Loucy (cell line): ENCODE results near the gene MGMT.

ENCODE experiments used
- H2AFZ ChIP-seq: fragments of 200-600 bp; sonication (generic); 2 replicates; pipeline ENCODE4 v1.6.0; 2016; ENCODE audit warnings: antibody characterized with exemption, mild to moderate bottlenecking, low read length, moderate library complexity
- H3F3A ChIP-seq: fragments of 200-600 bp; 2 replicates; pipeline ENCODE4 v1.6.0; 2016; ENCODE audit warnings: antibody characterized with exemption, low read depth, mild to moderate bottlenecking
- H3K27me3 ChIP-seq: fragments of 200-600 bp; sonication (generic); 2 replicates; pipeline ENCODE4 v1.6.1; 2014; ENCODE audit warnings: low read length, mild to moderate bottlenecking; ENCODE audit not compliant: insufficient read depth, poor library complexity, severe bottlenecking
- H3K36me3 ChIP-seq: fragments of 200-600 bp; sonication (generic); 2 replicates; pipeline ENCODE4 v1.6.1; 2016; ENCODE audit warnings: low read length; ENCODE audit not compliant: insufficient read depth
- H3K4me1 ChIP-seq: fragments of 200-600 bp; sonication (generic); 2 replicates; pipeline ENCODE4 v1.5.1; 2014; ENCODE audit warnings: low read length, mild to moderate bottlenecking; ENCODE audit not compliant: insufficient read depth, poor library complexity, severe bottlenecking
- H3K4me2 ChIP-seq: fragments of 200-600 bp; sonication (generic); 2 replicates; pipeline ENCODE4 v1.6.0; 2014; ENCODE audit warnings: antibody characterized with exemption, low read length, low read depth, mild to moderate bottlenecking; ENCODE audit not compliant: poor library complexity, severe bottlenecking
- H3K4me3 ChIP-seq: fragments of 200-600 bp; sonication (generic); 2 replicates; pipeline ENCODE4 v1.5.1; 2014; ENCODE audit warnings: low read length, mild to moderate bottlenecking, mixed read lengths; ENCODE audit not compliant: poor library complexity, severe bottlenecking
- H3K79me2 ChIP-seq: fragments of 200-600 bp; sonication (generic); 2 replicates; pipeline ENCODE4 v1.6.1; 2014; ENCODE audit warnings: low read length; ENCODE audit not compliant: insufficient read depth
- H3K9ac ChIP-seq: fragments of 200-600 bp; sonication (generic); 2 replicates; pipeline ENCODE4 v1.6.0; 2014; ENCODE audit warnings: mild to moderate bottlenecking, low read depth, low read length, moderate library complexity; ENCODE audit not compliant: poor library complexity, severe bottlenecking
- H3K9me2 ChIP-seq: fragments of 200-600 bp; sonication (generic); replicated peaks from 2 replicates; pipeline ENCODE4 v1.6.1; 2016; ENCODE audit warnings: low read depth, low read length, mixed read lengths
- H3K9me3 ChIP-seq: fragments of 200-600 bp; sonication (generic); 2 replicates; pipeline ENCODE4 v1.6.1; 2014; ENCODE audit warnings: mild to moderate bottlenecking, antibody characterized with exemption, low read length, low read depth; ENCODE audit not compliant: insufficient read depth
- H4K20me1 ChIP-seq: fragments of 200-600 bp; sonication (generic); 2 replicates; pipeline ENCODE4 v1.6.0; 2014; ENCODE audit warnings: antibody characterized with exemption, low read length, mild to moderate bottlenecking; ENCODE audit not compliant: insufficient read depth, poor library complexity, severe bottlenecking
- EZH2phosphoT487 ChIP-seq: fragments of 200-600 bp; IDR thresholded peaks from 2 replicates; pipeline ENCODE4 v1.6.1; 2018; ENCODE audit warnings: antibody characterized with exemption, mild to moderate bottlenecking, moderate library complexity, borderline replicate concordance
- TF ChIP-seq, protein P1 (sequence below): fragments of 200-600 bp; sonication (generic); conservative IDR thresholded peaks from 2 replicates; pipeline ENCODE4 v1.5.1; 2014; ENCODE audit warnings: mild to moderate bottlenecking, antibody characterized with exemption, low read length

Gene MGMT

DNA sequence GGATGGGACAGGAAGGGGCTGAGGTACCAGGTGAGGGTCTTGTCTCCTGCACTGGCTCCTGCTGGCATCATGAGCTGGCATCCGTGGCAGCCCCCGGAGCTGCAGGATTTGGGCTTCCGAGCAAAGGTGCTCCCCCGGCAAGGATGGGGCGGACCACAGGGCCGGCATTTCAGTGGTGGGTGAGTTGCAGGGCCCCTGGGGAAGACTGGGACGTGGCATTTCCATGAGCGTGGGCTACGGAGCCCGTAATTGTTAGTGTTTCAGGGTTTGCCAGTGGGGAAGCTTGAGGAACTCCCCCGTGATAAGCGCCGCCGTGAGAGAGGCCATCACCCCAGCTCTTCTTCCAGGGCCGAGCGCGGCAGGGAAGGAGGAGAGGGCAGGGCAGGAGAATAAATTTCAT is 235.6 kb downstream of the MGMT start:
- H2AFZ ChIP-seq = no peak overlapping the region
- no peak overlapping the region for H3K4me3 ChIP-seq
- H3K4me1 ChIP-seq = peaks cover 14% of the 10 kb centered on the region
- H3K9ac ChIP-seq = no peak overlapping the region
- no peaks in the 10 kb centered on the region for H3K27me3 ChIP-seq
- H4K20me1 ChIP-seq = no peaks in the 10 kb centered on the region
- H3K9me3 ChIP-seq = no peaks in the 10 kb centered on the region
- H3K4me2 ChIP-seq = no peak overlapping the region
- H3F3A ChIP-seq = no peaks in the 10 kb centered on the region
- TF ChIP-seq, protein P1, sequence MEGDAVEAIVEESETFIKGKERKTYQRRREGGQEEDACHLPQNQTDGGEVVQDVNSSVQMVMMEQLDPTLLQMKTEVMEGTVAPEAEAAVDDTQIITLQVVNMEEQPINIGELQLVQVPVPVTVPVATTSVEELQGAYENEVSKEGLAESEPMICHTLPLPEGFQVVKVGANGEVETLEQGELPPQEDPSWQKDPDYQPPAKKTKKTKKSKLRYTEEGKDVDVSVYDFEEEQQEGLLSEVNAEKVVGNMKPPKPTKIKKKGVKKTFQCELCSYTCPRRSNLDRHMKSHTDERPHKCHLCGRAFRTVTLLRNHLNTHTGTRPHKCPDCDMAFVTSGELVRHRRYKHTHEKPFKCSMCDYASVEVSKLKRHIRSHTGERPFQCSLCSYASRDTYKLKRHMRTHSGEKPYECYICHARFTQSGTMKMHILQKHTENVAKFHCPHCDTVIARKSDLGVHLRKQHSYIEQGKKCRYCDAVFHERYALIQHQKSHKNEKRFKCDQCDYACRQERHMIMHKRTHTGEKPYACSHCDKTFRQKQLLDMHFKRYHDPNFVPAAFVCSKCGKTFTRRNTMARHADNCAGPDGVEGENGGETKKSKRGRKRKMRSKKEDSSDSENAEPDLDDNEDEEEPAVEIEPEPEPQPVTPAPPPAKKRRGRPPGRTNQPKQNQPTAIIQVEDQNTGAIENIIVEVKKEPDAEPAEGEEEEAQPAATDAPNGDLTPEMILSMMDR = no peak
- no peak for TF ChIP-seq EZH2phosphoT487
- H3K36me3 ChIP-seq = no peaks in the 10 kb centered on the region
- H3K9me2 ChIP-seq = no peaks in the 10 kb centered on the region
- no peaks in the 10 kb centered on the region for H3K79me2 ChIP-seq

- Histone ChIP-seq H3K4me3 (no peak overlapping the region), H3K79me2 (no peaks in the 10 kb centered on the region), H3K4me1 (peaks cover 14% of the 10 kb centered on the region)
These were observed 236.5 kb downstream of the MGMT start for GRCh38 chr10:129703287-129704137.

DNA sequence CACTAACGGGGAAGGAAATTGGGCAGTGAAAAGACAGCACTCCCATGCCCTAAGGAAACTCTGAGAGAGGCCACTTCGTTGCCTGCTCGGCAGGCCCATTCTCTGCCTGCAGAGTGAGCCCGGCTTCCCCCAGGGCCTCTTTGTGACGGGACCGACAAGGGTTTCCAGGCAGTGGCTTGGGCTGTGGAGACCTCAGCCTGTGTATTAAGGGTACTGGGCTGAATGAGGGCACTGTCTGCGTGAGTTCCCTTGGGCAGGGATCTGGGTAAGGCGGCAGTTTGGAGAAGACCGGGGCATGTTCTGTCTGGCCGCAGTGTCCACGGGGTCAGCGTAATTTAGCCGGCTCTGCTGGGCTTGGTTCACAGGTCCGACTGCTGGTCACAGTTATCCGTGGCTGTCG is 237.2 kb downstream of the MGMT start:
- Histone ChIP-seq H3K36me3 (no peaks in the 10 kb centered on the region), H3K4me1 (peaks cover 14% of the 10 kb centered on the region), H3K9me2 (no peaks in the 10 kb centered on the region), H3K27me3 (no peaks in the 10 kb centered on the region), H3K4me2 (peak overlapping the region; percentile 38), H3K4me3 (no peak overlapping the region), H2AFZ (no peak overlapping the region), H3K9me3 (no peaks in the 10 kb centered on the region), H3K79me2 (no peaks in the 10 kb centered on the region), H3F3A (no peaks in the 10 kb centered on the region), H4K20me1 (no peaks in the 10 kb centered on the region), H3K9ac (peak overlapping the region; percentile 33)
- TF ChIP-seq, protein P1 = no peak
- TF ChIP-seq EZH2phosphoT487 = no peak

More at GRCh38 chr10:129703287-129704137, 236.5 kb downstream of the MGMT start:
- Histone ChIP-seq H3K9ac (peak overlapping the region; percentile 33), H3K9me2 (no peaks in the 10 kb centered on the region), H3F3A (no peaks in the 10 kb centered on the region), H2AFZ (no peak overlapping the region), H3K9me3 (no peaks in the 10 kb centered on the region), H3K27me3 (no peaks in the 10 kb centered on the region), H3K36me3 (no peaks in the 10 kb centered on the region), H4K20me1 (no peaks in the 10 kb centered on the region), H3K4me2 (peak overlapping the region; percentile 38)
- no peak for TF ChIP-seq EZH2phosphoT487
- TF ChIP-seq, protein P1 = no peak
